ENCODE data around the gene RASA4. TPM values are rescaled to one million over a fixed set of nuclear protein-coding genes. Genes with fewer than 3 reads are reported as not detected.
"Not testable (repeated sequence)": the region's sequence is repeated elsewhere in the genome, so short reads cannot be mapped to it uniquely, and the experiment has no call there.

Gene RASA4
- total RNA-seq, 1 donor from 2014 or later = 5.0 TPM

GRCh38 chr7:102543596-102543995, 73.0 kb downstream of the RASA4 start, which contains the start of gene UPK3BL2:
UPK3BL2 (minus strand) TSS chr7:102543696; CDS start chr7:102543636, 60 bp downstream.
- not testable (repeated sequence) for DNase-seq (ENCODE audit: low read depth)

- not testable (repeated sequence) for DNase-seq (ENCODE audit: low read depth)
Measured at GRCh38 chr7:102542771-102543170, 73.8 kb downstream of the RASA4 start.

- DNase-seq (ENCODE audit: low read depth) = not testable (repeated sequence)
Measured at GRCh38 chr7:102542083-102542482, 74.5 kb downstream of the RASA4 start.

GRCh38 chr7:102540604-102541003, 76.0 kb downstream of the RASA4 start:
- not testable (repeated sequence) for DNase-seq (ENCODE audit: low read depth)

- DNase-seq (ENCODE audit: low read depth) = not testable (repeated sequence)
Measured at GRCh38 chr7:102535062-102535615, 81.4 kb downstream of the RASA4 start.

GRCh38 chr7:102532127-102532526, 84.4 kb downstream of the RASA4 start:
- not testable (repeated sequence) for DNase-seq (ENCODE audit: low read depth)

- DNase-seq (ENCODE audit: low read depth) = not testable (repeated sequence)
Measured at GRCh38 chr7:102531583-102531982, 85.0 kb downstream of the RASA4 start.

GRCh38 chr7:102527822-102528793, 88.4 kb downstream of the RASA4 start:
- not testable (repeated sequence) for DNase-seq (ENCODE audit: low read depth)

- not testable (repeated sequence) for DNase-seq (ENCODE audit: low read depth)
Measured at GRCh38 chr7:102527182-102527581, 89.4 kb downstream of the RASA4 start.

GRCh38 chr7:102524803-102525202, 91.8 kb downstream of the RASA4 start:
- DNase-seq (ENCODE audit: low read depth) = not testable (repeated sequence)

Other genes with a start within 250 kb of the RASA4 start
- 25.4 and 26.1 TPM in 2 replicates for gene PRKRIP1, start 220.4 kb downstream of the RASA4 start, total RNA-seq
- gene ORAI2, start 183.2 kb downstream of the RASA4 start, total RNA-seq = 43.2 and 138 TPM in 2 replicates
- 9.9 and 26.6 TPM in 2 replicates for gene ALKBH4, start 151.9 kb downstream of the RASA4 start, total RNA-seq
- 26.2 and 29.5 TPM in 2 replicates for gene LRWD1, start 151.8 kb downstream of the RASA4 start, total RNA-seq
- gene POLR2J, start 137.8 kb downstream of the RASA4 start, total RNA-seq = 12.0 and 17.4 TPM in 2 replicates
- gene RASA4B, start 99.0 kb downstream of the RASA4 start, total RNA-seq = 0.85 and 0.87 TPM in 2 replicates
- 5.5 TPM in 1 of 2 replicates, not detected in the other for gene UPK3BL2, start 73.1 kb downstream of the RASA4 start, total RNA-seq
- gene SPDYE2, start 65.5 kb downstream of the RASA4 start, total RNA-seq = 0.10 TPM in 1 of 2 replicates, not detected in the other
- gene POLR2J3, start 44.2 kb downstream of the RASA4 start, total RNA-seq = 3.8 and 32.7 TPM in 2 replicates
- gene UPK3BL1, start 26.0 kb upstream of the RASA4 start, total RNA-seq = 3.6 and 7.7 TPM in 2 replicates
- gene SPDYE2B, start 33.6 kb upstream of the RASA4 start, total RNA-seq = not detected in 2 replicates
- gene POLR2J2, start 54.9 kb upstream of the RASA4 start, total RNA-seq = 0.35 and 4.0 TPM in 2 replicates
- 12.7 and 13.4 TPM in 2 replicates for gene FAM185A, start 132.2 kb upstream of the RASA4 start, total RNA-seq